Measurements from ENCODE around the gene PXDN.
"Not testable (repeated sequence)": the region's sequence is repeated elsewhere in the genome, so short reads cannot be mapped to it uniquely, and the experiment has no call there.

Gene PXDN

GRCh38 chr2:1704631-1705556 is 39.4 kb downstream of the PXDN start:
- DNase-seq (ENCODE audit: low spot score), result peak; percentile 49

DNA sequence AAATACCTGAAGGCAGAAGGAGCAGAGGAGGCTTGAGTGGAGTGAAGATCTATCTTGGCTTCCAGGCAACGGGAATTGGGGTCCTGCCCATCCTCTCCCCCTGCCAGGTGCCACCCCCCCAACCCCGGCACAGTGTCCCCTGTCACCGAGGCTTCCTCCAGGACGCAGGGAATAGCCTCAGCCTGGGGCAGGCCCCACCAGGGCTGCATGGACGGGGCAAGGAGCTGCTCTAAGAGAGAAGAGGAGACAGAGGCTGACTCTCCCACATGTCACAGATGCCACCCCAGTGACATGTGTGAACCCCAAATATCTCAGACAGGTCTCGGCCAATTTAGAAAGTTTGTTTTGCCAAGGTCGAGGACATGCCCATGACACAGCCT is 42.1 kb downstream of the PXDN start:
- peak; percentile 44 for DNase-seq (ENCODE audit: low spot score)

GRCh38 chr2:1701556-1702185 is 42.6 kb downstream of the PXDN start:
- peak; percentile 45 for DNase-seq (ENCODE audit: low spot score)

GRCh38 chr2:1701020-1701419 is 43.3 kb downstream of the PXDN start:
- DNase-seq (ENCODE audit: low spot score), result peak; percentile 33

- not testable (repeated sequence) for DNase-seq (ENCODE audit: low spot score)
These were observed 43.9 kb downstream of the PXDN start for GRCh38 chr2:1700427-1700826.

- DNase-seq (ENCODE audit: low spot score), result no peak
These were observed 45.9 kb downstream of the PXDN start for GRCh38 chr2:1698188-1698945.

- DNase-seq (ENCODE audit: low spot score), result peak; percentile 39
These were observed 46.7 kb downstream of the PXDN start for GRCh38 chr2:1697601-1698000.

GRCh38 chr2:1696472-1696871 is 47.8 kb downstream of the PXDN start:
- no peak for DNase-seq (ENCODE audit: low spot score)

DNA sequence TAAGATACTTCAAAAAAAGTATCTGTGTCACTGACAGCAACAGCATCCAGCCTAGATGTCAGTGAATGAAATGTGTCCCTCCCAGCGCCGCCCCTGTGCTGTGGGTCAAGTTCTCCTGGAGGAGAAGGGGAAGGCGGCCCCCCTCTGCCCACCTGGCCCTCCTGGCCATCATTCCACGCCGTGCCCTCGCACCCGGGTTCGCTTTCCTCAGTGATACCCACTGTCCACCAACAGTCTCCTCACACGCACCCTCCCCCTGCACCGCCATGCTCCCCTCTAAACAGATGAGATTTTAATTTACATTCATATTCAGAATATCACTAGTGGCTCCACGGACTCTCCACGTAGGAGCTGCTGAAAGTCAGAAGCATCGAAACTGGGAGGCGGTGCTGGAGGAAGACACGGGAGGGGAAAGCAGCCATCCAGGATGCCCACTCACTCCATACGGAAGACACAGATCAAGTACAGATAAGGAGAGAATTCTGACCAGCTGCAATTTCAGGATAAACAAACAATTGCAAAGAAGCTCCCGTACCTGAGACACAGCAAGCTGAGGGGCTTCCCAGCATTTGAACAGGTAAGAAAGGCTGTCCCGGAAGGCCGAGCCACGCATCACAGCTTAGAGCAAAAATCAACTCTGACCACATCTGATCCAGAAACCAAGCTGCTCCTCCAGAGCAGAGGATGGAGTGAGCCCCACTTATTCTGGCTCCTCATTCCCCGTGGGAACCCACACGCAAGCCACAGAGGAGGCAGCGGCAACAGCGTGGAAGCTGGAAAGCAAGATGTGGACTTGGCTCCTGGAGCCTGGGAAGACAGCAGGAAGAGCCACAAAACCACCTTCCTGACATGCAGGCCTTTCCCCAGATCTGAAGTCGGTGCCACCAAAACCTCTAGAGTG is 49.7 kb downstream of the PXDN start:
- no peak for DNase-seq (ENCODE audit: low spot score)

- DNase-seq (ENCODE audit: low spot score), result peak; percentile 47
These were observed 50.6 kb downstream of the PXDN start for GRCh38 chr2:1693723-1694122.

DNA sequence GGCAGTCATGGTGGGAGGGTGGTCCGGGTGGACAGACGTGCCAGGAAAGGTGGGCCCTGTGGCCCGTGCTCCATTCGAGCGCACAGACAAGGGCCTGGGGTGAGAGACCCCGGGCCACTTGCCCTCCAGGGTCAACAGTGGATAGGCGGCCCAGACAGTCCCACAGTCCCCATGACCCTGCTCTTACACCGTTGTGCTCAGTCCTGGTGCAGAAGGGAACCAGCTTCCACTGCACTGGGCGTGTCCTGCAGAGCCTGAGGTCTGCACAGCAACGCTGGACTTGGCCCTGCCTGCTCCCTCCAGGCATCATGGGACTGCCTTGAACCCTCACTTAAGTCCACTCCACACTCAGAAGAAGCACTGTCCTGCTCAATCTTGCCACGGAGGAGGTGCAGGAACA is 52.0 kb downstream of the PXDN start:
- peak; percentile 32 for DNase-seq (ENCODE audit: low spot score)

DNA sequence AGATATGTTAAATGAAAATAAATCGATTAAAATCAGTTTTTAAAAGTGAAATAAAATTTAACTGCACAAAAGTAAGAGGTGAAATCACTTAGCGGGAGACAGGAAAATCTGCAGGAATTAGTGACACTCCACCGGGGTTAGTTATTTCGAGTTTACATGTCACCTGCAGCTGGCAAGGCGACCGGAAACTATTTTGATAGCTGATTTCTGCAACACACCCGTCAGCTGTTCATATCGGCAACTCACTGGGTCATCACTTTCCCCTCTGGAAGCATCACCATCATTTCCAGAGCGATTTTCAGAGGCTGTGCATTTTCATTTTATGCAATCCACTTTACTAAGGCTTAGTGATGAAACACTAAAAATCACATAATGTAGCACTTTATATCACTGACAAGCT is 52.9 kb downstream of the PXDN start:
- no peak for DNase-seq (ENCODE audit: low spot score)

- DNase-seq (ENCODE audit: low spot score), result peak; percentile 32
These were observed 54.1 kb downstream of the PXDN start for GRCh38 chr2:1690056-1690775.

DNA sequence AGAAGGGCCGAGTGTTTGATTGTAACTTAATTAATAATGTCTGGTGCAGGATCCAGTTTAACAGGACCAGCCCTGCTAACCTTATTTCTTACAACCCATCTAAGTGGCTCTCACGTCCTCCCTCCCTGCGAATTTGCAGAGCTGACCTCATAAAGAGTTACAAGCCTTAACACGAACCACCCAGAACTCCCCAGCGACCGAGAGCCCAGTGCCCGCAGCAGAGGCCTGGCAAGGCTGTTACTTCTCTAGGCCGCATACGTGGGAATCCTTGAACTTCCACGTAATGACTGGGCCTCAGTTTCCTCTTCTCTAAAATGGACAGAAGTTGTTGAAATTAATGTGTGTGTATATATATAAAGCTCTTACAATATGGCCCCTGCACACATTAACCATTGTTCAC is 55.5 kb downstream of the PXDN start:
- DNase-seq (ENCODE audit: low spot score), result no peak

DNA sequence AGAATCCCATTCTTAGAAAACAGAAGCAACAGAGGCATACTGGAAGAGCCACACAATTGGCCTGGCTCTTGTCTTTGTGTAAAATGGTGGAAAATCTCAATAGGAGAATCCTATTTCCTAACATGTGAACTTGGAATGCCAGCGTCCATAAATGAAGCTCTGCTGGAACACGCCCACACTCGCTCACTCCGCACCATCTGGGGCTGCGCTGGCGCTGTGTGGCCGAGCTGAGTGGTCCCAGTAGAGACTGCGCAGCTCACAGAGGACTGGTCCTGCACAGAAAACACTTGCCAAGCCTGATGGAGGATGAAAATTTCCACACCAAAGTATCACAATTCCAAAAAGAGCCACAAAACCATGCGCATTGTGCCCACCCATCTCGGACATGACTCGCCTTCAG is 56.2 kb downstream of the PXDN start:
- peak; percentile 34 for DNase-seq (ENCODE audit: low spot score)

DNA sequence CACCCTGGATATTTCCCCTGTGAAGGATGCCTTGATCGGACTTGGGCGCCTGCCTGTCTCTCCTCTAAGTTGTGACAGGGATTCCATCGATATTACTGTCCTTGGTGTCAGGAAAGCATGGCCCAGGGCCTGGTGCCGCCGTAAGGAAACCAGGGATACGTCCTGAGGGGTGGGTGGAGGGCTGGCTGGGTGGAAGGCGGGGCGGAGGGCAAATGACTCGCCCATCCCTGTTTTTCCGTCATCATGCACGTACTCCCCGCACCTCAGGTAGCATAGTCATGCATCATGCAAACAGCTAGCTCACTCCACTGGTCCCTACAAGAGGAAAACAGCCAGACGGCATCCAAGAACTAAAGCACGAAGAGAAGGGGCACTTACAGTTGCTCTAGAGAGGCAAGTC is 57.1 kb downstream of the PXDN start:
- peak; percentile 42 for DNase-seq (ENCODE audit: low spot score)

DNA sequence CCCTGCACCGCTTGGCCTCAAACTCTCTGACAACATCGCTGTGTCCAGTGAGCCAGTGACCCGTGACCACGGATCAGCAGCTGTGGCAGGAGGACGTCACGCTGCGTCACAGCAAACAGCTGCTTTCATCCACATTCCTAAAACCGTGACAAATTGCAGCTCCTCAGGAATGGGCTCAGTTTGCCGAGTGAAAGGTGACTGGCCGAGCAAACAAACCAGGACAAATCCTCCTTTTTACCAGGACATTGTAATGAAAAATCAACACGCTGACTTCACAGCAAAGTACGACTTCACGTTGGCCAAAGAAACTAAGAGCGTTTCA is 57.6 kb downstream of the PXDN start:
- DNase-seq (ENCODE audit: low spot score), result peak; percentile 81

DNA sequence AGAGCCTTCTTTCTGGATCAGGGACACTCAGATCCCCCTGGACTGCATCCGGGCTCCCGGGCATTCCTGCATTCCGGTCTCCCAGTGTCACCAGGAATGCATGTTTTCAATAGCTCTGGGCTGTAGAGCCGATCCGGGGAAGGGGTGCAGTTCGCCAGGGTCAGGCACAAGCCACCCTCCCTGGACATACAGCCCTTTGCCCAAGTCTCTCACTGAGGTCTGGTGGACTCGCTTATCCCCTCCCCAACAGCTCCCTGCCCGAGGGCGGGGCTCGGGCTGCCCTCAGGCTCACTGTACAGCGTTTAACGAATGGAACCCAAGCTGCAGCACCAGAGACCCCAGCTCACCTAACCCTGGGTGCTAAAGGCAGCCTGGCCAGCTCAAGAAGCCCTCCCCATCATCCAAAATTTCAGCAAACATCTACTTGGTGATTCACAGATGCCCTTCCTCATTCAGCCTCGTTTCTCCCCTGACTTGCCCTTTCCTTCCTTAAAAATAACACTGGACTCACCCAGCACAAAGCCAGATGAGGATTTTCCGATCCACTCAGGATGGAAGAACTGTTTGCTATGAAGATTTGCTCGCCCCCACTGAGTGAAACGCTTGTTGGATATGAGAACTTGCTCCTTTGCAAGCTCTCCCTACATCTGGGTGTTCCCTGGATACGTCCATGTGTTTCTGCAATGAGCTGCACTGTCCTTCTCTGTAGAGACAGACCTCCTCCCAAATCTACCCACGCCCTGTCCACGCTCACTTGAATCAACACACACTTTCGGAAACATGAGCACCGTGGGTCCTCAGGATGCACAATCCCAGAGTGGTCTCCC is 58.1 kb downstream of the PXDN start:
- DNase-seq (ENCODE audit: low spot score), result peak; percentile 52

DNA sequence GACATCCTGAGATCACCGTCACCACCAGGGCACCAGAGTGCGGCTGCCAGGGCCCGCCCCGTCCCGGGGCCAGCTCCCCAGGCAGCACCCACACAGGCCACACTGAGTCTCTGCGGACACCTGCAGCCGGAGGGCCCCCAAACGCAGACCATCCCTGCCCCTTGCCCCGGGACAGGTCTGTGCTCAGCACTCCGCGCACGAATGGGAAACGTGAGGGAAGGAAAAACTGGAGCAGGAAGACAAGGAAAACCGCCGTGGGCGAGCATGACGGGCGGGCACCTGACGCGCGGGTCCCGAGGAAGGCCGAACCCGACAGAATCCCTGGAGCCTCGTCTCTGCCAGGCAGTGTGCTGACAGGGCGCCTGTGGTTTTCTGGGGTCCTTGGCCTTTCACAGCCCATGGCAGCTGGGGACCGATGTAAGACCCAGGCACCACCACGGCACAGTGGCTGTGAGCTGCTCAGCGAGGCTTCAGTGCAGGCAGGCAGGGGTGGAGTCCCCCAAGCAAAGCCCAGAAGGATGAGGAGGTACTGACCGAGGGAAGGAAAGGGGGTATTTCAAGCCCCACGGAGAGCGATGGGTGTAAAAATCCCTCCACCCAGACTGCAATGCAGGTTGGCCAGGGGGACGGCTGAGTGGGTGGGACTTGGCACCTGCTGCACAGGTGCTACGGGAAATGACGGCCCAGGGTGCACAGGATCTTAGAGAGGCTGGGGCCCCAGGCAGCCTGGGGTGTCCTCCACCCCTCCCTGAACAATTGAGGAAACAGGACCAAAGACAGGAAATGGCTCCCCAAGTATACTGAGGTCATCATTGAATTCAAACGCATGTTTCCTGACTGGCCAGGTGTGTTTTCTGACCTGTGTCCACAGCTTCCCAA is 59.0 kb downstream of the PXDN start:
- peak; percentile 43 for DNase-seq (ENCODE audit: low spot score)

All from ecto neural progenitor cell (in vitro differentiated cells).